Keratinocyte (primary cell): Measurements from ENCODE around the gene ZBTB38.

Experiments
- CTCF ChIP-seq, 3 experiments: IDR thresholded peaks in 1 of 3; conservative IDR thresholded peaks in 1 of 3; optimal IDR thresholded peaks in 1 of 3; 2 replicates in 2 of 3; 3 replicates in 1 of 3; pipeline versions ENCODE3 to v1.5.1; 2011; ENCODE audit warnings: low read length in 3 of 3, mild to moderate bottlenecking in 3 of 3, moderate library complexity in 2 of 3, control low read depth in 1 of 3, inconsistent platforms in 1 of 3; ENCODE audit not compliant: insufficient read depth in 2 of 3; ENCODE audit errors: extremely low read depth in 1 of 3
- EZH2 ChIP-seq: IDR thresholded peaks from one replicate; pipeline ENCODE4 v1.6.1; 2012; ENCODE audit warnings: inconsistent platforms, mild to moderate bottlenecking, low read length, moderate library complexity

DNA sequence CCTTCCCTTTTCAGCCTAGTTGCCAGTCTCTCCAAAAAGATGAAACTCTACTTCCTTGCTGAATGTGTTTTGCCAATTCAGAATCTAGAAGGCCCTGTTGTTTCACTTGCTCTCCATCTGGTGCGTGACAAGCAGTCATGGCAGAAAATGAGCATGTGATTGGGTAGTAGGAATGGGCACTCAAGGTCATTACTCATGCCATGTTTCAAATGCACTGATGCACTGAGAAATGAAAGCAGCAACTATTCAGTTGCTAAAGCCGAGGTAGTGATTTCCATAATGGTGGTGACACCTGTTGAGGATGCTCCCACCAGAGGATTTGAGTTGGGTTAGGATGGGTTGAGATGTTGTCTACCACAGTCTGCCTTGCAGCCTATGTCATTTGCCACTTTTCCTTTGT lies 12.7 kb downstream of the ZBTB38 start:
- no peak for TF ChIP-seq CTCF (optimal IDR thresholded peaks at IDR 0.05 in 1 of 3, IDR thresholded peaks at IDR 0.05 in 1 of 3, conservative IDR thresholded peaks at IDR 0.05 in 1 of 3; ENCODE audit: extremely low read depth in 1 of 3, insufficient read depth in 2 of 3, low read length in 3 of 3)
- no peak for TF ChIP-seq EZH2
